Activated gamma-delta T cell treated with anti-CD3 and anti-CD28 coated beads, Interleukin-2, amount 50 U/mL, for 16 hours (primary cell): ENCODE data around the gene ZNRF2.

Experiments
- DNase-seq: peaks from one replicate; pipeline ENCODE4 v3.0.0-alpha.2; 2020; ENCODE audit warnings: low read depth

ZNRF2 gene

GRCh38 chr7:30284298-30285066, at the start of gene ZNRF2:
Gene ZNRF2 (plus strand): TSS chr7:30284597. CDS start chr7:30285358, 761 bp downstream.
- peak; percentile 99 for DNase-seq

GRCh38 chr7:30237271-30237695, 47.1 kb upstream of the ZNRF2 start:
- DNase-seq, result no peak

- DNase-seq, result no peak
Observed at GRCh38 chr7:30238721-30239441, 45.5 kb upstream of the ZNRF2 start.

GRCh38 chr7:30240106-30240800, 44.1 kb upstream of the ZNRF2 start:
- DNase-seq, result no peak

GRCh38 chr7:30241767-30242166, 42.6 kb upstream of the ZNRF2 start:
- no peak for DNase-seq

- DNase-seq, result no peak
Observed at GRCh38 chr7:30244340-30244739, 40.1 kb upstream of the ZNRF2 start.

- no peak for DNase-seq
Observed at GRCh38 chr7:30245913-30246312, 38.5 kb upstream of the ZNRF2 start.

GRCh38 chr7:30246392-30246791, 38.0 kb upstream of the ZNRF2 start:
- no peak for DNase-seq

- DNase-seq, result no peak
Observed at GRCh38 chr7:30247541-30248401, 36.6 kb upstream of the ZNRF2 start.

GRCh38 chr7:30249316-30249715, 35.1 kb upstream of the ZNRF2 start:
- no peak for DNase-seq

GRCh38 chr7:30249986-30250774, 34.2 kb upstream of the ZNRF2 start:
- DNase-seq, result no peak

GRCh38 chr7:30251708-30252329, 32.6 kb upstream of the ZNRF2 start:
- DNase-seq, result no peak

- no peak for DNase-seq
Observed at GRCh38 chr7:30252885-30253795, 31.3 kb upstream of the ZNRF2 start.

GRCh38 chr7:30253796-30254165, 30.6 kb upstream of the ZNRF2 start:
- DNase-seq, result no peak

GRCh38 chr7:30254248-30254647, 30.1 kb upstream of the ZNRF2 start:
- DNase-seq, result no peak

- DNase-seq, result no peak
Observed at GRCh38 chr7:30254717-30255063, 29.7 kb upstream of the ZNRF2 start.

- DNase-seq, result no peak
Observed at GRCh38 chr7:30255064-30255769, 29.2 kb upstream of the ZNRF2 start.

GRCh38 chr7:30256349-30256858, 28.0 kb upstream of the ZNRF2 start:
- no peak for DNase-seq

- no peak for DNase-seq
Observed at GRCh38 chr7:30260246-30260768, 24.1 kb upstream of the ZNRF2 start.
